H9 (cell line): ENCODE data around the gene UFSP1. TPM values are rescaled to one million over a fixed set of nuclear protein-coding genes. Genes with fewer than 3 reads are reported as not detected.

ENCODE experiments used
- DNase-seq: peaks from one replicate; pipeline ENCODE4 v3.0.0-alpha.2; 2017
- H2AFZ ChIP-seq: one replicate; pipeline ENCODE4 v1.6.1; 2013; ENCODE audit warnings: mild to moderate bottlenecking, low read length, control low read depth, moderate library complexity
- H2AK5ac ChIP-seq: 2 replicates; pipeline ENCODE4 v1.6.1; 2013; ENCODE audit warnings: low read length, control low read depth, mixed read lengths; ENCODE audit not compliant: insufficient read length
- H2BK120ac ChIP-seq: one replicate; pipeline ENCODE4 v1.6.1; 2013; ENCODE audit warnings: low read depth, mild to moderate bottlenecking, low read length, control low read depth, inconsistent platforms; ENCODE audit not compliant: poor library complexity, severe bottlenecking
- H2BK12ac ChIP-seq: 2 replicates; pipeline ENCODE4 v1.6.1; 2013; ENCODE audit warnings: low read length, control low read depth, mixed read lengths, low read depth; ENCODE audit not compliant: insufficient read length
- H2BK15ac ChIP-seq: 2 replicates; pipeline ENCODE4 v1.6.1; 2013; ENCODE audit warnings: low read depth, low read length, control low read depth
- H2BK20ac ChIP-seq: one replicate; pipeline ENCODE4 v1.6.1; 2013; ENCODE audit warnings: low read depth, mild to moderate bottlenecking, low read length, control low read depth, inconsistent platforms; ENCODE audit not compliant: poor library complexity, severe bottlenecking
- H2BK5ac ChIP-seq: 2 replicates; pipeline ENCODE4 v1.6.1; 2013; ENCODE audit warnings: low read length, control low read depth, mixed read lengths; ENCODE audit not compliant: insufficient read length
- H3K14ac ChIP-seq: 2 replicates; pipeline ENCODE4 v1.6.1; 2013; ENCODE audit warnings: low read length, control low read depth; ENCODE audit not compliant: insufficient read depth
- H3K18ac ChIP-seq: 2 replicates; pipeline ENCODE4 v1.6.1; 2013; ENCODE audit warnings: low read depth, mild to moderate bottlenecking, mixed read lengths, low read length, control low read depth; ENCODE audit not compliant: insufficient read length
- H3K23ac ChIP-seq: 2 replicates; pipeline ENCODE4 v1.6.1; 2013; ENCODE audit warnings: low read length, control low read depth, mixed read lengths, low read depth; ENCODE audit not compliant: insufficient read length
- H3K23me2 ChIP-seq: 2 replicates; pipeline ENCODE4 v1.6.1; 2013; ENCODE audit warnings: low read depth, mild to moderate bottlenecking, mixed read lengths, low read length, control low read depth; ENCODE audit not compliant: insufficient read length, poor library complexity, severe bottlenecking
- H3K27ac ChIP-seq: 2 replicates; pipeline ENCODE4 v1.5.1; 2013; ENCODE audit warnings: low read length, control low read depth, mixed read lengths, low read depth; ENCODE audit not compliant: insufficient read length
- H3K27me3 ChIP-seq: 2 replicates; pipeline ENCODE4 v1.6.1; 2013; ENCODE audit warnings: low read length, control low read depth, inconsistent platforms; ENCODE audit not compliant: insufficient read depth
- H3K4ac ChIP-seq: 2 replicates; pipeline ENCODE4 v1.6.1; 2013; ENCODE audit warnings: low read depth, mild to moderate bottlenecking, control low read depth, inconsistent platforms, low read length, moderate library complexity
- H3K4me1 ChIP-seq: 2 replicates; pipeline ENCODE4 v1.6.1; 2013; ENCODE audit warnings: low read length, control low read depth, inconsistent platforms; ENCODE audit not compliant: insufficient read depth
- H3K4me2 ChIP-seq: 2 replicates; pipeline ENCODE4 v1.6.1; 2013; ENCODE audit warnings: low read length, control low read depth, mixed read lengths; ENCODE audit not compliant: insufficient read length, insufficient read depth
- H3K56ac ChIP-seq: 2 replicates; pipeline ENCODE4 v1.6.1; 2013; ENCODE audit warnings: low read depth, mild to moderate bottlenecking, mixed read lengths, low read length, control low read depth; ENCODE audit not compliant: insufficient read length
- H3K79me1 ChIP-seq: 2 replicates; pipeline ENCODE4 v1.6.1; 2013; ENCODE audit warnings: low read depth, mild to moderate bottlenecking, moderate library complexity, low read length, control low read depth, inconsistent platforms; ENCODE audit not compliant: insufficient read depth, poor library complexity, severe bottlenecking
- H3K79me2 ChIP-seq: 2 replicates; pipeline ENCODE4 v1.6.1; 2013; ENCODE audit warnings: low read length, control low read depth, inconsistent platforms; ENCODE audit not compliant: insufficient read depth
- H3K9ac ChIP-seq: 2 replicates; pipeline ENCODE4 v1.6.1; 2013; ENCODE audit warnings: low read length, control low read depth, mixed read lengths; ENCODE audit not compliant: insufficient read length; ENCODE audit errors: extremely low read depth
- H3K9me3 ChIP-seq: one replicate; pipeline ENCODE4 v1.6.1; 2013; ENCODE audit warnings: low read depth, low read length, inconsistent platforms; ENCODE audit not compliant: control insufficient read depth
- H3T11ph ChIP-seq: one replicate; pipeline ENCODE4 v1.6.1; 2013; ENCODE audit warnings: mild to moderate bottlenecking, low read length, control low read depth, inconsistent platforms
- H4K20me1 ChIP-seq: one replicate; pipeline ENCODE4 v1.6.1; 2013; ENCODE audit not compliant: control insufficient read depth, insufficient read length, insufficient read depth
- H4K5ac ChIP-seq: 2 replicates; pipeline ENCODE4 v1.6.1; 2013; ENCODE audit warnings: low read depth, mild to moderate bottlenecking, mixed read lengths, low read length, control low read depth; ENCODE audit not compliant: insufficient read length
- H4K8ac ChIP-seq: replicated peaks from 2 replicates; pipeline ENCODE4 v1.6.1; 2013; ENCODE audit warnings: low read length, control low read depth, mixed read lengths, low read depth; ENCODE audit not compliant: insufficient read length
- H4K91ac ChIP-seq: 2 replicates; pipeline ENCODE4 v1.6.1; 2013; ENCODE audit warnings: low read depth, mild to moderate bottlenecking, moderate library complexity, mixed read lengths, low read length, control low read depth; ENCODE audit not compliant: insufficient read length
- H3K27ac Mint-ChIP-seq, 3 experiments: 2 replicates in 2 of 3; 3 replicates in 1 of 3; pipeline ENCODE4 v1.8.0; 2020 to 2021; ENCODE audit warnings: mixed read lengths in 3 of 3, mild to moderate bottlenecking in 1 of 3, moderate library complexity in 1 of 3
- H3K27me3 Mint-ChIP-seq: 2 replicates; pipeline ENCODE4 v1.8.0; 2021; ENCODE audit warnings: low read depth, mild to moderate bottlenecking, moderate library complexity, mixed read lengths
- H3K36me3 Mint-ChIP-seq, 3 experiments: 2 replicates in 2 of 3; 3 replicates in 1 of 3; pipeline ENCODE4 v1.8.0; 2020 to 2021; ENCODE audit warnings: low read depth in 3 of 3, mixed read lengths in 3 of 3; ENCODE audit not compliant: insufficient read depth in 1 of 3
- H3K4me1 Mint-ChIP-seq, 2 experiments: 2 replicates each; pipeline ENCODE4 v1.8.0; 2020; ENCODE audit warnings: mixed read lengths in 2 of 2
- H3K4me3 Mint-ChIP-seq, 2 experiments: 2 replicates in 1 of 2; 3 replicates in 1 of 2; pipeline ENCODE4 v1.8.0; 2020 to 2021; ENCODE audit warnings: mild to moderate bottlenecking in 2 of 2, mixed read lengths in 2 of 2, moderate library complexity in 1 of 2
- H3K9me3 Mint-ChIP-seq, 2 experiments: 2 replicates in 1 of 2; 3 replicates in 1 of 2; pipeline ENCODE4 v1.8.0; 2020; ENCODE audit warnings: mild to moderate bottlenecking in 2 of 2, mixed read lengths in 2 of 2, moderate library complexity in 1 of 2
- WGBS: extraction: QIAGEN DNeasy Blood & Tissue Kit; methylation state at CpG from one replicate; pipeline ENCODE4 v1.1.7; 2013; ENCODE audit warnings: missing lambda C conversion rate, low lambda C conversion rate, mixed read lengths; ENCODE audit not compliant: insufficient read length; ENCODE audit errors: extremely low coverage; 5-methylcytosine and 5-hydroxymethylcytosine counted together
- total RNA-seq: library from RNA; stranded (reverse); gene quantifications from 2 replicates; pipeline ENCODE4 v1.2.1, GENCODE V29; 2021
- TF ChIP-seq, protein P1 (sequence below): fragments of 200-600 bp; sonication (generic); conservative IDR thresholded peaks from 3 replicates; pipeline ENCODE4 v1.8.0; 2021; ENCODE audit warnings: antibody characterized with exemption, mild to moderate bottlenecking

Gene UFSP1
- total RNA-seq, 1 experiment from 2014 or later, result 4.3 TPM

DNA sequence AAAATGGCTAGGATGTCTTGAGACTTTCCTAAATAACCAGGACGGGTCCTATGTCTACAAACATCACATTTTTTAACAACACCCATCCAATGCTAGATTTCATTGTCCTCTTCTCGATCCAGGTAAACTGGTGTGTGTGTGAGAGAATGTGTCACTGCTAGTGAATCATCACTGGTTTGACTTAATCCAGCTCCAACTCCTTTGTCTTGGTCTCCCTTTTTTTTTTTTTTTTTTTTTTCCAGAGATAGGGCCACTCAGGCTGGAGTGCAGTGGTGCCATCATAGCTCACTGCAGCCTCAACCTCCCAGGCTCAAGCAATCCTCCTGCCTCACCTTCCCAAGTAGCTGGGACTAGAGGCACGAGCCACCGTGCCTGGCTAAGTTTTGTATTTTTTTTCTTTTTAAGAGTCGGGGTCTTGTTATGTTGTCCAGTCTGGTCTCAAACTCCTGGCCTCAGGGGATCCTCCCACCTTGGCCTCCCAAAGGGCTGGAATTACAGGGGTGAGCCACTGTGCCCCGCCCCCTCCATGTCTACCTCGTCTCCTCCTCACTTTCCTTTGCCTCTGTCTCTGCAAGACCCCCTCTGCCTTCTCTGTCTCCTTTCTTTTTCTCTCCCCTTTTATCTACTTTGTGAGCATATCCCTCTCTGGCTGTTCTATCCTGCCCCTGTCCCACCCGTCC lies 2.2 kb upstream of the UFSP1 start:
- Histone ChIP-seq H3K9me3 (no peaks in the 10 kb centered on the region), H4K20me1 (no peaks in the 10 kb centered on the region), H3K27ac (no peak overlapping the region), H4K5ac (no peak overlapping the region), H4K8ac (no peak overlapping the region), H3K9ac (no peak overlapping the region), H3K4me1 (peaks cover 2% of the 10 kb centered on the region; the same call in 1 of the 2 replicates), H3K27me3 (peaks cover 7% of the 10 kb centered on the region), H3K4me2 (peak overlapping the region; percentile 54), H3K56ac (no peak overlapping the region), H2BK5ac (no peak overlapping the region), H3T11ph (no peak overlapping the region), H3K23ac (no peak overlapping the region), H3K14ac (no peak overlapping the region), H2BK15ac (no peak overlapping the region), H3K79me2 (peaks cover 6% of the 10 kb centered on the region; the same call in 1 of the 2 replicates), H3K79me1 (no peaks in the 10 kb centered on the region), H2AK5ac (no peak overlapping the region), H2AFZ (no peak overlapping the region), H4K91ac (no peak overlapping the region), H2BK120ac (no peak overlapping the region), H3K4ac (no peak overlapping the region; the same call in 1 of the 2 replicates), H3K23me2 (peaks cover 36% of the 10 kb centered on the region), H3K18ac (no peak overlapping the region), H2BK20ac (no peak overlapping the region), H2BK12ac (no peak overlapping the region)
- Mint-ChIP-seq H3K9me3 (no peaks in the 10 kb centered on the region; a peak in 2 of 5 replicates), H3K27me3 (peaks cover 14% of the 10 kb centered on the region), H3K27ac (peak overlapping the region; percentile 46 to 65 (median 55); a peak in 4 of 7 replicates), H3K4me3 (peak overlapping the region; percentile 80 to 93), H3K36me3 (peaks cover 17 to 23% (median 20%) of the 10 kb centered on the region in 3 experiments), H3K4me1 (peaks cover 39 to 41% of the 10 kb centered on the region in 2 experiments)
- WGBS, result no CpG with 5 or more reads among the region's 8 CpGs
- DNase-seq, result no peak
- TF ChIP-seq, protein P1, sequence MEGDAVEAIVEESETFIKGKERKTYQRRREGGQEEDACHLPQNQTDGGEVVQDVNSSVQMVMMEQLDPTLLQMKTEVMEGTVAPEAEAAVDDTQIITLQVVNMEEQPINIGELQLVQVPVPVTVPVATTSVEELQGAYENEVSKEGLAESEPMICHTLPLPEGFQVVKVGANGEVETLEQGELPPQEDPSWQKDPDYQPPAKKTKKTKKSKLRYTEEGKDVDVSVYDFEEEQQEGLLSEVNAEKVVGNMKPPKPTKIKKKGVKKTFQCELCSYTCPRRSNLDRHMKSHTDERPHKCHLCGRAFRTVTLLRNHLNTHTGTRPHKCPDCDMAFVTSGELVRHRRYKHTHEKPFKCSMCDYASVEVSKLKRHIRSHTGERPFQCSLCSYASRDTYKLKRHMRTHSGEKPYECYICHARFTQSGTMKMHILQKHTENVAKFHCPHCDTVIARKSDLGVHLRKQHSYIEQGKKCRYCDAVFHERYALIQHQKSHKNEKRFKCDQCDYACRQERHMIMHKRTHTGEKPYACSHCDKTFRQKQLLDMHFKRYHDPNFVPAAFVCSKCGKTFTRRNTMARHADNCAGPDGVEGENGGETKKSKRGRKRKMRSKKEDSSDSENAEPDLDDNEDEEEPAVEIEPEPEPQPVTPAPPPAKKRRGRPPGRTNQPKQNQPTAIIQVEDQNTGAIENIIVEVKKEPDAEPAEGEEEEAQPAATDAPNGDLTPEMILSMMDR, result no peak
